ENCODE results near the gene FJX1. TPM values are rescaled to one million over a fixed set of nuclear protein-coding genes. Genes with fewer than 3 reads are reported as not detected.

The FJX1 gene
- total and polyA plus RNA-seq, 4 donors: 0.46 to 3.0 (median 1.1) TPM

- H3K4me3 ChIP-seq (ENCODE audit: low read depth in 1 of 3, low read length in 3 of 3): no peak overlapping the region
- peaks cover 0 to 3% (median 0%) of the 10 kb centered on the region in 4 donors for H3K27me3 ChIP-seq (ENCODE audit: control insufficient read depth in 4 of 4, insufficient read depth in 4 of 4, low read length in 3 of 4)
- no peak overlapping the region for H3K27ac ChIP-seq (ENCODE audit: low read depth in 1 of 2, low read length in 2 of 2)
- 80% methylated on average over 8 of the region's 8 CpGs for WGBS
- H3K9me3 ChIP-seq (ENCODE audit: control insufficient read depth in 4 of 4, low read length in 3 of 4): no peaks in the 10 kb centered on the region
- no peaks in the 10 kb centered on the region for H3K36me3 ChIP-seq (ENCODE audit: control insufficient read depth in 4 of 4, insufficient read depth in 3 of 4, low read depth in 1 of 4, low read length in 3 of 4)
- peaks cover 9 to 17% (median 15%) of the 10 kb centered on the region in 4 donors for H3K4me1 ChIP-seq (ENCODE audit: control insufficient read depth in 4 of 4, insufficient read depth in 4 of 4, low read length in 3 of 4)
- H3K9ac ChIP-seq (ENCODE audit: low read depth in 1 of 2, low read length in 2 of 2): no peak overlapping the region
- no peak for DNase-seq (ENCODE audit: low spot score)
- TF ChIP-seq GABPA (IDR thresholded peaks at IDR 0.05 in 1 of 2, conservative IDR thresholded peaks at IDR 0.05 in 1 of 2) (no peak), ZBTB33 (IDR thresholded peaks at IDR 0.05) (no peak), RXRA (IDR thresholded peaks at IDR 0.05) (no peak), NR2F2 (IDR thresholded peaks at IDR 0.05) (peak; percentile 59), HNF4A (conservative IDR thresholded peaks at IDR 0.05) (no peak), SP1 (IDR thresholded peaks at IDR 0.05) (no peak), ATF3 (IDR thresholded peaks at IDR 0.05) (no peak), CTCF (IDR thresholded peaks at IDR 0.05; ENCODE audit: low read depth, low read length, missing input control) (no peak), MAX (IDR thresholded peaks at IDR 0.05) (no peak), HNF4G (IDR thresholded peaks at IDR 0.05) (no peak), JUND (IDR thresholded peaks at IDR 0.05) (no peak), TAF1 (conservative IDR thresholded peaks at IDR 0.05) (no peak), RAD21 (IDR thresholded peaks at IDR 0.05) (peak in 1 of 2 donors; percentile 3), YY1 (IDR thresholded peaks at IDR 0.05) (no peak), EGR1 (IDR thresholded peaks at IDR 0.05; ENCODE audit: low read depth in 2 of 2) (no peak), FOXA2 (IDR thresholded peaks at IDR 0.05) (no peak)
These were observed 5.4 kb downstream of the FJX1 start for GRCh38 chr11:35623621-35624168.

GRCh38 chr11:35624316-35624715, 6.1 kb downstream of the FJX1 start:
- 84% methylated on average over 2 of the region's 2 CpGs for whole genome bisulfite sequencing
- H3K27ac ChIP-seq (ENCODE audit: low read depth in 1 of 2, low read length in 2 of 2): no peak overlapping the region
- no peak for TF ChIP-seq FOXA1 (IDR thresholded peaks at IDR 0.05)
- TF ChIP-seq RAD21 (IDR thresholded peaks at IDR 0.05): no peak
- no peak for TF ChIP-seq ZBTB33 (IDR thresholded peaks at IDR 0.05)
- TF ChIP-seq GABPA (IDR thresholded peaks at IDR 0.05 in 1 of 2, conservative IDR thresholded peaks at IDR 0.05 in 1 of 2): no peak
- no peak for TF ChIP-seq TAF1 (conservative IDR thresholded peaks at IDR 0.05)
- no peak for TF ChIP-seq NR2F2 (IDR thresholded peaks at IDR 0.05)
- TF ChIP-seq JUND (IDR thresholded peaks at IDR 0.05): no peak
- no peak for TF ChIP-seq FOXA2 (IDR thresholded peaks at IDR 0.05)
- TF ChIP-seq HNF4A (conservative IDR thresholded peaks at IDR 0.05): no peak
- no peak for TF ChIP-seq HNF4G (IDR thresholded peaks at IDR 0.05)
- H3K9me3 ChIP-seq (ENCODE audit: control insufficient read depth in 4 of 4, low read length in 3 of 4): no peaks in the 10 kb centered on the region
- no peak overlapping the region for H3K9ac ChIP-seq (ENCODE audit: low read depth in 1 of 2, low read length in 2 of 2)
- H3K27me3 ChIP-seq (ENCODE audit: control insufficient read depth in 4 of 4, insufficient read depth in 4 of 4, low read length in 3 of 4): peaks cover 0 to 3% (median 0%) of the 10 kb centered on the region in 4 donors
- peaks cover 3 to 12% (median 9%) of the 10 kb centered on the region in 4 donors for H3K4me1 ChIP-seq (ENCODE audit: control insufficient read depth in 4 of 4, insufficient read depth in 4 of 4, low read length in 3 of 4)
- H3K36me3 ChIP-seq (ENCODE audit: control insufficient read depth in 4 of 4, insufficient read depth in 3 of 4, low read depth in 1 of 4, low read length in 3 of 4): no peaks in the 10 kb centered on the region
- no peak for DNase-seq (ENCODE audit: low spot score)
- no peak overlapping the region for H3K4me3 ChIP-seq (ENCODE audit: low read depth in 1 of 3, low read length in 3 of 3)

All from liver (tissue), 9 donors.